ENCODE data around the gene ANKRD6. TPM values are rescaled to one million over a fixed set of nuclear protein-coding genes. Genes with fewer than 3 reads are reported as not detected.

The ANKRD6 gene
- total RNA-seq, 2 donors from 2014 or later: 3.8 to 7.9 TPM

DNA sequence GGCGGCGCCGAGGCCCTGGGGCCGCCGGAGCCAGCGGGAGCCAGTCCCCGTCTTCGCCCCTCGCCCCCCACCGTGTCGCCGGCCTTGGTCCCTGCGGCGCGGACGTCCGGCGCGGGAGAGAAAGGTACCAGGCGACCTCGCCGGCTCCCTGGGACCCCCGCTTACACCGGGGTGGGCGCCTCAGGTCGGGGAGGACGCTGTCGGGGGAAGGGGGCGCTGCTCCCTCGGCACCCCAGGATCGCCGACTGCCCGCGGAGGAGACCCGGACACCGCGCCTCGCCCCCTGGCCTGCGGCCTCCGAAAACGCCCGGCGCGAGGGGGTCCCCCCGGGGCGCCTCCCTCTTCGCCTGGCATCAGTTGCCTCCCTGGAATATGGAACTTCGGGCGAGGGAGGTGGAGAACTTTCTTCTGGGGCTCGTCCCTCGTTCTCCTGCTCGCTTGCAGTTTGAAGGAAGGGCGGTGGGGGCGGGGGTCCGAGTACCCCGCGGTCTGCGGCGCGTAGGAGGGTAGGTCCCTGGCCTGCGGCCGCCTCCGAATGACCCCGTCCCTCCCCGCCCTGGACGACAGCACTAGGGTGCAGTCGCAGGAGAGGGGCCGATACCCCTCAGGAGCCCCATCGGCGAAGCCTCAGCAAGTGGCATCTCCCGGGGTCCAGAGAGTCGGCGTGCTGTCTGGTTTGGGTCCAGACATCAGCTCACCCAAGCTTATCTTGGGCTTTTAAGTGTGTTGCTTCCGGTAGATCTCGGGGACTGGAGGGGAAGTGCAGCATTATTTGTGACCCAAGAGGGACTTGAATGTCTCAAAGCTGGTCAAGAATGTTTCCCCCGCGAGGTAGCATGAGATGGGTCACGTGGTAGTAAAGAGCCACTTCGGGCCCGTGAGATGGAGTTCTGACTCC is 549 bp downstream of the ANKRD6 start:
- no peaks in the 10 kb centered on the region for H3K9me3 ChIP-seq (ENCODE audit: control insufficient read depth, low read length, poor library complexity, severe bottlenecking)
- peak overlapping the region; percentile 84 for H3K4me3 Mint-ChIP-seq
- DNase-seq (peak in 2 of 3 donors; percentile 9 to 16), ATAC-seq (peak; percentile 13)
- H3K27me3 Mint-ChIP-seq: no peaks in the 10 kb centered on the region
- H3K4me1 Mint-ChIP-seq: peaks cover 16% of the 10 kb centered on the region
- no peaks in the 10 kb centered on the region for H3K36me3 Mint-ChIP-seq (ENCODE audit: low read depth)
- peak overlapping the region; percentile 70 for H3K27ac Mint-ChIP-seq

DNA sequence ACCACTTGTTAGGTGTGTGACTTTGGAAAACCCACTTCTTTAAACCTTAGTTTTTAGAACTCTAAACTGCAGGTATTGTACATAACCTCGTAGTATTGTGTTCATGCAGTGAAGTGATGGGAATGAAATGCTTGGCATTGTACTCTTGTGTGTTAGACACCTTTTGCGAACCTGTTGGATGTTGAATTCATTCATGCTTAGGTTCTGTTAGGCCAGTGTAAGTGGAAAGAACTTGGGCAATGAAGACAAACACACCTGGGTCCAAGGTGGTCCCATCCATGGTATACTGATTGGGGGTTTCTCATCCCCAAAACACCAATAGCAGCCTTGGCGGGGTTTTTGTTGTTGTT is 1.2 kb downstream of the ANKRD6 start:
- Mint-ChIP-seq H3K27me3 (no peaks in the 10 kb centered on the region), H3K36me3 (ENCODE audit: low read depth) (no peaks in the 10 kb centered on the region), H3K4me1 (peaks cover 16% of the 10 kb centered on the region), H3K27ac (peak overlapping the region; percentile 70), H3K4me3 (peak overlapping the region; percentile 84)
- no peaks in the 10 kb centered on the region for H3K9me3 ChIP-seq (ENCODE audit: control insufficient read depth, low read length, poor library complexity, severe bottlenecking)
- no peak for ATAC-seq
- DNase-seq: no peak

DNA sequence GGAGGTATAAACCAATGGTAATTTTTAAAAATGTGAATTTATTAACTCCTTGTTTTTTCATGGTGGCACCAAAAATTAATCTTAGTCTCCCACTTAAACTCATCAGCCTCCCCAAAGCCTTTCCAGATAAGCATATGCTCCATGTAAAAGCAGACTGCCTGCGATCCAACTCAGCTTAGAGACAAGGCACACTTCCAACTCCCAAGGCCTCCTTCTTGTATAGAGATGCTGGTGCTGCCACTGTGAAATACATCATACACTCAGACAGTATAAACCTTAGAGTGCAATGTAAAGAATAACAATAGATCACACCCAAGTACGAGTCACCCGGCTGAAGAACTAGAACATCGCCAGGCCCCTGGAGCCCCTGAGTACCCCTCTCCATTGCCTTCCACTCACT is 2.0 kb downstream of the ANKRD6 start:
- no peak for DNase-seq
- H3K36me3 Mint-ChIP-seq (ENCODE audit: low read depth): no peaks in the 10 kb centered on the region
- peak overlapping the region; percentile 70 for H3K27ac Mint-ChIP-seq
- peaks cover 16% of the 10 kb centered on the region for H3K4me1 Mint-ChIP-seq
- H3K4me3 Mint-ChIP-seq: no peak overlapping the region
- no peaks in the 10 kb centered on the region for H3K9me3 ChIP-seq (ENCODE audit: control insufficient read depth, low read length, poor library complexity, severe bottlenecking)
- H3K27me3 Mint-ChIP-seq: no peaks in the 10 kb centered on the region
- ATAC-seq: no peak

DNA sequence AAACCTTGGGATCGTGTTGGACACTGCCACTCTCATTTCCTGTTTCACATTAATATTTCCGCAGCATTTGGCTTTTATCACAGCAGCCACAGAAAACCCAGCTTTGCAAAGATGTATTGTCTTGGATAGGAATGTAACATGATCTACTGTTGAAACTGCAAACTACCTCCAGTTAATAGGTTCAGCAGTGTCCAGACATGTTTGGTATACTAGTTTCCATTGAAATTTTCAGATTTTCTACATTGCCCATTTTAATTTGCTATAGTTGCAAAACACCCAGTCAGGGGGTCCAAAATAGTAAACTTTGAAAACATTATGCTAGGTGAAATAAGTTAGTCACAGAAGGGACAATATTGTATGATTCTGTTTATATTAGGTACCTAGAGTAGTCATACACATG is 3.3 kb downstream of the ANKRD6 start:
- H3K27ac Mint-ChIP-seq: no peak overlapping the region
- no peaks in the 10 kb centered on the region for H3K27me3 Mint-ChIP-seq
- H3K9me3 ChIP-seq (ENCODE audit: control insufficient read depth, low read length, poor library complexity, severe bottlenecking): no peaks in the 10 kb centered on the region
- peaks cover 16% of the 10 kb centered on the region for H3K4me1 Mint-ChIP-seq
- ATAC-seq (no peak), DNase-seq (no peak)
- H3K4me3 Mint-ChIP-seq: no peak overlapping the region
- no peaks in the 10 kb centered on the region for H3K36me3 Mint-ChIP-seq (ENCODE audit: low read depth)

DNA sequence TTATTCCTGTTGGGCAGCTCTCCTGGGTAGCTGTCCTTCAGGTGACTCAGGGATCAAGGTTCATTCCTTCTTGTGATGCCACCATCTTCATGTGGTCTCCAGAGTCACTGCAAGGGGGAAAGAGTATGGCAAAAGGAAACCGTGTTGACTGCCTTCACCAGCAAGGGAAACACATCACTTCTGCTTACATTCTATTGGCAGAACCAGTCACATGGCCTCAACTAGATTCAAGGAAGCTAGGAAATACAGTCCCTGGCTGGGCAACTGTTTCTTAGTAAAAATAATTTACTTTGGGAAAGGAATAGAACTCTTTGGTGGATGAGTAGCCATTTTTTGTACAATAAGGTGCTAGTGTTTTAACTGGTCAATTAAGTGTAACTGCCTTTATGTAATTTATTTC is 5.3 kb downstream of the ANKRD6 start:
- no peak overlapping the region for H3K4me3 Mint-ChIP-seq
- DNase-seq (no peak), ATAC-seq (no peak)
- no peaks in the 10 kb centered on the region for H3K27me3 Mint-ChIP-seq
- H3K9me3 ChIP-seq (ENCODE audit: control insufficient read depth, low read length, poor library complexity, severe bottlenecking): no peaks in the 10 kb centered on the region
- H3K4me1 Mint-ChIP-seq: peaks cover 12% of the 10 kb centered on the region
- H3K27ac Mint-ChIP-seq: no peak overlapping the region
- no peaks in the 10 kb centered on the region for H3K36me3 Mint-ChIP-seq (ENCODE audit: low read depth)

DNA sequence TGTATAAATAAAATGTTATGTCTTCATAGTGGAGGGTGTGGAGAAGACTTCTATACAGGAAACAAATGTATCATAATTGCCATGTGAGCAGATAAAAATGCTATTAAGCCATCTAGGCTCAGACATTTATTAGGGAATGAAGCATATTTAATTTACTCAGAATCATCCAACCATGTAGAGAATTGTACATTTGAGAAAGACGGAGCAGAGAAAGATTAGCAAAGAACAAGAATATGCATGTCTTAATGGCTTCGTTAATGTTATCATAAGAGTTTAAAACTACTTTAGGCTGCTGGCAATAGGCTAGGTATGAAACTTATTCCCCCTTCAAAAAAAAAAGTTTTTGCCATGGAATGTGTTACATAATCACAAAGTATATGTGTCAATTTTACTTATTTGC is 6.1 kb downstream of the ANKRD6 start:
- Mint-ChIP-seq H3K36me3 (ENCODE audit: low read depth) (no peaks in the 10 kb centered on the region), H3K27ac (no peak overlapping the region), H3K4me3 (no peak overlapping the region), H3K4me1 (peaks cover 12% of the 10 kb centered on the region), H3K27me3 (no peaks in the 10 kb centered on the region)
- ATAC-seq (no peak), DNase-seq (no peak)
- no peaks in the 10 kb centered on the region for H3K9me3 ChIP-seq (ENCODE audit: control insufficient read depth, low read length, poor library complexity, severe bottlenecking)

DNA sequence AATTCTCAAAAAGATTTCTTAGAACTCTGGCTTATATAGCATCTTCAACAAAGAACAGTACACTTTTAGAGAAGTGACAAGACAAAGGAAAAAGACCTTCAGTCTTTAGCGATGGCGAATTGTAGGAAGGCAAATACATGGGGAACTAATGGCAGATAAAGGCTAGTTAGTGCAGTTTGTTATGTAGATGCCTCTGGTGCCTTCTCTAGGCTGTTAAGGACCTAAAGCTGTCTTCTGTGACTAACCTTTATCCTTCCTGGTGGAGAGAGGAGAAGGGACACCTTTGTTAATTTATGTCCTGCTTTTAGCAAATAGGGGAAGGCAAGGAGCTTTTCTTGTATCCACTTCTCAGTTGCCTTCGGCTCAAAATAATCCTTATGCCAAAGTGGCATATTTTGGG is 7.2 kb downstream of the ANKRD6 start:
- H3K36me3 Mint-ChIP-seq (ENCODE audit: low read depth): no peaks in the 10 kb centered on the region
- no peak for DNase-seq
- H3K27ac Mint-ChIP-seq: no peak overlapping the region
- peaks cover 9% of the 10 kb centered on the region for H3K4me1 Mint-ChIP-seq
- ATAC-seq: no peak
- no peaks in the 10 kb centered on the region for H3K27me3 Mint-ChIP-seq
- H3K9me3 ChIP-seq (ENCODE audit: control insufficient read depth, low read length, poor library complexity, severe bottlenecking): no peaks in the 10 kb centered on the region
- no peak overlapping the region for H3K4me3 Mint-ChIP-seq

DNA sequence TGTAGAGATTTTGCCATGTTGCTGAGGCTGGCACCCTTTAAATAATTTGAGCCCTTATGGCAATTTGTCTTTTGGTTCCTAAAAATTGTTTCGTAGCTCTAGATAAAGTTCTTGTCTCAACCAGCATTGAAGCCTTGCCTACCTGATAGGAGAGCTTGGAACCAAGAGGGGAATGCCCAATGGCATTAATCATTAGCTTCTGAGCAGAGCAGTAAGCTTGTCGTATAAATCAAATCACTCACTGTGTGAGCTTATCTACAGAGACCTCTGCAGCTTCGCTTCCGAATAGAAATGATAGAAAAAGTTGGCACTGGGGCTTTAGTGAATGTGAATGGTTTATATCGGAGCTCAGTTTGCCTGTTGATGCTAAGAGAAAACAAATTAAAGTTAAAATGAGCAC is 10.7 kb downstream of the ANKRD6 start:
- Mint-ChIP-seq H3K27me3 (no peaks in the 10 kb centered on the region), H3K4me1 (no peaks in the 10 kb centered on the region), H3K27ac (no peak overlapping the region), H3K36me3 (ENCODE audit: low read depth) (no peaks in the 10 kb centered on the region), H3K4me3 (no peak overlapping the region)
- DNase-seq: no peak
- no peak for ATAC-seq
- no peaks in the 10 kb centered on the region for H3K9me3 ChIP-seq (ENCODE audit: control insufficient read depth, low read length, poor library complexity, severe bottlenecking)

DNA sequence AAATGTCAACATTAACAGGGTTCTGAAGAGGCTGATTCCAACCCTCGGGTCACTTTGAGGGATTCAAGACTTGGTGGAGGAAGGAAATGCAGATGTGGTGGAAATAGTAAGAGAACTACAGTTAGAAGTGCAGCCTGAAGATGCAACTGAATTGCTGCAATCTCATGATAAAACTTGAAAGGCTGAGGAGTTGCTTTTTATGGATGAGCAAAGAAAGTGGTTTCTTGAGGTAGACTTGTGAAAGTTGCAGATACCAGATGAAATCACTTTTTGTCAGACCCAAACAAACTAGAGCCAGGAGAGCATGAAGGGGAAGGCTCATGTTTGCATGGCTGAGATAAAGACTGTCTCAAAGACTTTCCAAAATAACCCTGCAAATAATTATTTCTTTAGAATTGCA is 16.2 kb downstream of the ANKRD6 start:
- DNase-seq (no peak), ATAC-seq (no peak)
- Mint-ChIP-seq H3K27ac (no peak overlapping the region), H3K36me3 (ENCODE audit: low read depth) (peaks cover 2% of the 10 kb centered on the region), H3K4me3 (no peak overlapping the region), H3K27me3 (no peaks in the 10 kb centered on the region), H3K4me1 (peaks cover 3% of the 10 kb centered on the region)
- no peaks in the 10 kb centered on the region for H3K9me3 ChIP-seq (ENCODE audit: control insufficient read depth, low read length, poor library complexity, severe bottlenecking)

DNA sequence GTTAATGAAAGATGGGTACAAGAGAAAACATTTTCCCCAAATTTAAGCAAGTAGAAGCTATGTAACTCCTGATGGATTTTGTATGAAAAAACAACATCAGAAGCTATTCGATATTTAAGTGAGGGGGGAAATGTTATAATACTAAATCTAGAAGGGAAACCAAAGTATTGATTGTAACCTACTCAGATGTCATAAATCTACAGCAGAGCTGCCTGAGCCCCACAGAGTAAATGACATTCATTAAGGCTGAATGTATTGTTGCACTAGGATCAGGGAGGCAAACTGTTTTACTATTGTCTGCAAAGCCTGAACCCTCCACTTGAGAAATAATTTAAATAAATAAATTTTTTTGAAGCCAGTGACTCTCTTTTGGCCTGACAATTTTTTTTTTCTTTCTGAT is 19.3 kb downstream of the ANKRD6 start:
- H3K4me3 Mint-ChIP-seq: no peak overlapping the region
- no peak for ATAC-seq
- H3K27me3 Mint-ChIP-seq: no peaks in the 10 kb centered on the region
- H3K36me3 Mint-ChIP-seq (ENCODE audit: low read depth): peaks cover 2% of the 10 kb centered on the region
- H3K9me3 ChIP-seq (ENCODE audit: control insufficient read depth, low read length, poor library complexity, severe bottlenecking): no peaks in the 10 kb centered on the region
- no peak overlapping the region for H3K27ac Mint-ChIP-seq
- H3K4me1 Mint-ChIP-seq: peaks cover 3% of the 10 kb centered on the region
- no peak for DNase-seq

DNA sequence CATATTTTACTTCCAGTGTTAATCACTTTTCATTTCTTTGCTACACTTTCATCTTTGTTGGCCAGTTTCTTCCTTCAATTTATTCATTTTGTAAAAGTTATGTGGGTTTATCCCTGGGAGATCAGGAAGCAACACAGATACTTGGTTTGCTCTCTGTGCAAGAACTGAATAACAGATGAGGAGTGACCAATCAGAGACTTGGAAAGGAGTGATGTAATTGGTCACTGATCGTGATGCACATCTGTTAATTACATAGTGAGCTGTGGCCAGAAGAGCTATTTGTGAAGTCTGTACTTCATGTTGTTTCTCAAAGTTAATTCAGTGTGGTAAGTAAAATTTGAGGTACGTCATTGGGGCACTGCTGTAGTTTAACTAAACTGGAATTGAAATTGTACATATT is 21.3 kb downstream of the ANKRD6 start:
- H3K36me3 Mint-ChIP-seq (ENCODE audit: low read depth): no peaks in the 10 kb centered on the region
- H3K4me3 Mint-ChIP-seq: no peak overlapping the region
- no peaks in the 10 kb centered on the region for H3K27me3 Mint-ChIP-seq
- DNase-seq (no peak), ATAC-seq (no peak)
- no peaks in the 10 kb centered on the region for H3K4me1 Mint-ChIP-seq
- H3K9me3 ChIP-seq (ENCODE audit: control insufficient read depth, low read length, poor library complexity, severe bottlenecking): no peaks in the 10 kb centered on the region
- no peak overlapping the region for H3K27ac Mint-ChIP-seq

DNA sequence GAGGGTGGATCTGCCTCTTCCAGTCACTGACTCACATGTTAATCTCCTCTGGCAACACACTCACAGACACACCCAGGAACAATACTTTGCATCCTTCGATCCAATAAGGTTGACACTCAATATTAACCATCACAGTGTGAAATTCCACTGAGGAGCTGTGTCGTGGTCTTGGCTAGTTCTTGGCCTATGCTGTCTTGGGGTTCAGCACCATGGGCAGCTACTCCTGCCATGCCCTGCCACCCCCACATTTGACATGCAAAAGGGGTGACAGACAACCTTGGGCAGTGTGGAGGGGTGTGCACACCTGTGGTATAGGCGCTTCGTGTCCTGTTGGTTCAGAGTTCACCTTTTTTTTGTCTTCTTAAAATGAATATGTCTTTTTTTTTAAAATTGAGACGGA is 25.8 kb downstream of the ANKRD6 start:
- ATAC-seq: no peak
- Mint-ChIP-seq H3K27ac (no peak overlapping the region), H3K27me3 (no peaks in the 10 kb centered on the region), H3K4me3 (no peak overlapping the region), H3K36me3 (ENCODE audit: low read depth) (no peaks in the 10 kb centered on the region), H3K4me1 (no peaks in the 10 kb centered on the region)
- DNase-seq: no peak
- H3K9me3 ChIP-seq (ENCODE audit: control insufficient read depth, low read length, poor library complexity, severe bottlenecking): no peaks in the 10 kb centered on the region

DNA sequence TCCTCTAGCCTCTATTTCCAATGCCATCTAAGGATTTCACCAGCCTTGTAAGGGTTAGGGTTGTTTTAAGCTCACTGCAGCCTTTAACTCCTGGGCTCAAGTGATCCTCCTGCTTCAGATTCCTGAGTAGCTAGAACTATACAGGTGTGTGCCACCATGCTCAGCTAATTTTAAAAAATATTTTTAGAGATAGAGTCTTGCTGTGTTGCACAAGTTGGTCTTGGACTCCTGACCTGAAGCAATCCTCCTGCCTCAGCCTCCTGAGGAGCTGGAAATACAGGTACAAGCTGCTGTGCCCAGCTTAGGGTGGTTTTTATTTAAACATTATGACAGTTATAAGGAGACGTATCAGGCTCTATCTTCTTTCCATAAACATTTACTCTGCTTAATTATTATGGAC is 26.5 kb downstream of the ANKRD6 start:
- DNase-seq: no peak
- no peaks in the 10 kb centered on the region for H3K4me1 Mint-ChIP-seq
- no peaks in the 10 kb centered on the region for H3K36me3 Mint-ChIP-seq (ENCODE audit: low read depth)
- no peak overlapping the region for H3K4me3 Mint-ChIP-seq
- no peak overlapping the region for H3K27ac Mint-ChIP-seq
- H3K27me3 Mint-ChIP-seq: no peaks in the 10 kb centered on the region
- no peak for ATAC-seq
- no peaks in the 10 kb centered on the region for H3K9me3 ChIP-seq (ENCODE audit: control insufficient read depth, low read length, poor library complexity, severe bottlenecking)

DNA sequence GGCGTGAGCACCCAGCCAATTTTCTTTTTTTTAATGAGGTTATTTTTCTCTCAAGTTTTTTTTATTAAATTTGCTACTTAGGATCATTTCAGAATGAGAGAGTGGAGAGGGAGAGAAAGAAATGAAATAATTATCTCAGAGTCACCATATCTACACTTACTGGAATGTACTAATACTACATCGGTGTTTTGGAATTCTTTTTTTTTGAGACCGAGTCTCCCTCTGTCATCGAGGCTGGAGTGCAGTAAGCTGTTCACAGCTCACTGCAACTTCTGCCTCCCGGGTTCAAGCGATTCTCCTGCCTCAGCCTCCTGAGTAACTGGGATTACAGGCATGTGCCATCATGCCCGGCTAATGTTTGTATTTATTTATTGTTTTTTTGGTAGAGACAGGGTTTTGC is 27.8 kb downstream of the ANKRD6 start:
- no peak for DNase-seq
- H3K4me3 Mint-ChIP-seq: no peak overlapping the region
- no peak overlapping the region for H3K27ac Mint-ChIP-seq
- H3K27me3 Mint-ChIP-seq: no peaks in the 10 kb centered on the region
- H3K36me3 Mint-ChIP-seq (ENCODE audit: low read depth): no peaks in the 10 kb centered on the region
- no peaks in the 10 kb centered on the region for H3K9me3 ChIP-seq (ENCODE audit: control insufficient read depth, low read length, poor library complexity, severe bottlenecking)
- H3K4me1 Mint-ChIP-seq: no peaks in the 10 kb centered on the region
- no peak for ATAC-seq

All from T-helper 17 cell (primary cell).